K562 (cell line): ENCODE data around the gene GPC1. TPM values are rescaled to one million over a fixed set of nuclear protein-coding genes. Genes with fewer than 3 reads are reported as not detected.

Experiments
- ATAC-seq: fragments of 200-7000 bp; cut with Tn5 transposase; 3 replicates; pipeline ENCODE4 v1.9.1; 2020; ENCODE audit warnings: moderate library complexity
- BruUV-seq: library from RNA; stranded (reverse); fragments of 400-500 nt; replicated peaks from 2 replicates; lab custom pipeline; 2021; lab: Mats Ljungman, UMichigan
- CTCF ChIA-PET: fragments of 300-600 bp; formaldehyde crosslinking; extraction: SDS; loops from one replicate; lab custom pipeline; 2021; ENCODE audit warnings: low intra/inter-chr PET ratio; lab: Yijun Ruan, JAX
- POLR2A ChIA-PET: fragments of 300-600, 350-650 bp; sonication (Branson Sonifier 250); formaldehyde crosslinking; extraction: SDS; loops from one replicate; lab custom pipeline; 2021; ENCODE audit warnings: antibody characterized with exemption, inconsistent platforms; lab: Yijun Ruan, JAX
- DNase-seq, 4 experiments: peaks; one replicate each; pipeline versions ENCODE4 v3.0.0 to v3.0.0-alpha.2; 2011 to 2018; ENCODE audit warnings: low spot score in 3 of 4, mixed read lengths in 3 of 4; ENCODE audit errors: extremely low read depth in 1 of 4
- FAIRE-seq: peaks from 2 replicates; lab custom pipeline; 2011; peaks lifted over from hg19 to GRCh38; lab: Jason Lieb, UNC
- H2AFZ ChIP-seq: 2 replicates; pipeline ENCODE4 v1.6.0; 2011; ENCODE audit warnings: low read depth, low read length, control low read depth, inconsistent platforms
- H3K27ac ChIP-seq: fragments of 200-600 bp; 3 replicates; pipeline ENCODE4 v1.8.0; 2011; ENCODE audit warnings: low read depth, mild to moderate bottlenecking, control low read depth, inconsistent platforms, low read length, moderate library complexity, mixed read lengths; ENCODE audit errors: extremely low read depth
- H3K27me3 ChIP-seq, 2 experiments: fragments of 300-600 bp in 1 of 2; 2 replicates in 1 of 2; 3 replicates in 1 of 2; pipeline versions ENCODE4 v1.6.0 to v1.8.0; 2011; ENCODE audit warnings: inconsistent platforms in 2 of 2, low read length in 2 of 2, mild to moderate bottlenecking in 1 of 2, mixed read lengths in 1 of 2, moderate library complexity in 1 of 2; ENCODE audit not compliant: control insufficient read depth in 2 of 2, insufficient read depth in 2 of 2
- H3K36me3 ChIP-seq: fragments of 300-600 bp; 3 replicates; pipeline ENCODE4 v1.8.0; 2011; ENCODE audit warnings: mild to moderate bottlenecking, low read length, inconsistent platforms; ENCODE audit not compliant: control insufficient read depth, insufficient read depth
- H3K4me1 ChIP-seq, 2 experiments: fragments of 200-600 bp in 1 of 2; replicated peaks in 1 of 2; 2 replicates in 1 of 2; 3 replicates in 1 of 2; pipeline versions ENCODE4 v1.5.1 to v1.8.0; 2011; ENCODE audit warnings: inconsistent platforms in 2 of 2, low read length in 2 of 2, mild to moderate bottlenecking in 1 of 2, mixed read lengths in 1 of 2, moderate library complexity in 1 of 2; ENCODE audit not compliant: control insufficient read depth in 2 of 2, insufficient read depth in 2 of 2
- H3K4me2 ChIP-seq: 2 replicates; pipeline ENCODE4 v1.6.1; 2011; ENCODE audit warnings: low read length, control low read depth, inconsistent platforms, mixed read lengths; ENCODE audit not compliant: insufficient read depth
- H3K4me3 ChIP-seq: fragments of 200-600 bp; sonication (generic), shearing (Covaris generic); 2 replicates; pipeline ENCODE4 v1.5.1; 2016; ENCODE audit warnings: control low read depth, inconsistent platforms
- H3K79me2 ChIP-seq: fragments of 200-600 bp; 3 replicates; pipeline ENCODE4 v1.8.0; 2011; ENCODE audit warnings: low read length, inconsistent platforms; ENCODE audit not compliant: control insufficient read depth, insufficient read depth
- H3K9ac ChIP-seq, 2 experiments: 2 replicates each; pipeline versions ENCODE4 v1.6.0 to v1.6.1; 2011; ENCODE audit warnings: low read depth in 2 of 2, low read length in 2 of 2, control low read depth in 1 of 2, inconsistent platforms in 1 of 2, mild to moderate bottlenecking in 1 of 2, mixed read lengths in 1 of 2; ENCODE audit not compliant: insufficient read depth in 1 of 2
- H3K9me1 ChIP-seq: one replicate; pipeline ENCODE4 v1.6.0; 2011; ENCODE audit warnings: inconsistent platforms, mild to moderate bottlenecking, low read length, moderate library complexity; ENCODE audit not compliant: control insufficient read depth, insufficient read depth
- H3K9me3 ChIP-seq: replicated peaks from 2 replicates; pipeline ENCODE4 v1.5.1; 2011; ENCODE audit warnings: low read depth, low read length, inconsistent platforms; ENCODE audit not compliant: control insufficient read depth, insufficient read depth
- H4K20me1 ChIP-seq: replicated peaks from 2 replicates; pipeline ENCODE4 v1.6.1; 2011; ENCODE audit warnings: low read length, inconsistent platforms, mixed read lengths; ENCODE audit not compliant: control insufficient read depth, insufficient read depth
- POLR2G ChIP-seq: fragments of 200-400 bp; formaldehyde crosslinking; IDR thresholded peaks from 2 replicates; pipeline ENCODE4 v1.6.1; 2017; ENCODE audit warnings: low read depth, mild to moderate bottlenecking, antibody characterized with exemption, low read length, moderate library complexity
- SMARCB1 ChIP-seq: IDR thresholded peaks from 2 replicates; pipeline ENCODE4 v1.6.1; 2011; ENCODE audit warnings: improper control_type of control experiment, low read depth; ENCODE audit not compliant: insufficient read length
- WGBS: fragments of 100-300 bp; shearing (Covaris generic); methylation state at CpG from one replicate; pipeline ENCODE4 v1.1.6; 2016; ENCODE audit warnings: low coverage, mixed read lengths; ENCODE audit not compliant: insufficient coverage; ENCODE audit errors: missing lambda C conversion rate; 5-methylcytosine and 5-hydroxymethylcytosine counted together
- in situ Hi-C: fragments of 300-500 bp; cut with MboI; formaldehyde crosslinking; loops from 4 replicates; pipeline ENCODE4 v1.15.0; 2018; ENCODE audit warnings: inconsistent platforms, mixed read lengths
- intact Hi-C: fragments of 100-400 bp; cut with micrococcal nuclease; formaldehyde crosslinking; loops from 2 replicates; pipeline ENCODE4 v1.14.2; 2022
- polyA plus RNA-seq, 8 experiments: library from polyadenylated mRNA; depleted of rRNA in 4 of 8; stranded (reverse) in 5 of 8; unstranded in 3 of 8; fragments of >200 nt; fragmentation: Nextera tagmentation in 2 of 8; fragmentation: Illumina TruSeq in 1 of 8; extraction: Ambion mirVana in 2 of 8; extraction: Trizol in 1 of 8; gene quantifications; 2 replicates each; pipeline versions ENCODE4 v1.2.1 to v1.2.3, GENCODE V29; 2011 to 2014; ENCODE audit warnings: inconsistent platforms in 1 of 8, missing spikeins in 1 of 8
- total RNA-seq, 7 experiments: library from RNA; depleted of rRNA in 6 of 7; stranded (reverse); fragments of >200 nt in 6 of 7; fragmentation: Illumina TruSeq in 2 of 7; extraction: Trizol in 2 of 7; gene quantifications; 2 replicates each; pipeline versions ENCODE4 v1.2.1 to v1.2.3, GENCODE V29; 2011 to 2021; ENCODE audit warnings: low replicate concordance in 1 of 7
- TF ChIP-seq, protein P1 (sequence below), 3 experiments: IDR thresholded peaks in 2 of 3; conservative IDR thresholded peaks in 1 of 3; 2 replicates each; pipeline ENCODE4 v1.5.1; 2011 to 2012; ENCODE audit warnings: low read length in 3 of 3, mild to moderate bottlenecking in 3 of 3, control low read depth in 2 of 3, improper control_type of control experiment in 1 of 3, inconsistent platforms in 1 of 3, low read depth in 1 of 3, mixed read lengths in 1 of 3, moderate library complexity in 1 of 3; ENCODE audit not compliant: insufficient read depth in 2 of 3

Gene GPC1
- total and polyA plus RNA-seq, 9 of the 15 experiments (the other 6 are each of a cell fraction or from before 2014, with no cell fraction given), result 0.07 to 0.82 (median 0.14) TPM; not detected in 3

DNA sequence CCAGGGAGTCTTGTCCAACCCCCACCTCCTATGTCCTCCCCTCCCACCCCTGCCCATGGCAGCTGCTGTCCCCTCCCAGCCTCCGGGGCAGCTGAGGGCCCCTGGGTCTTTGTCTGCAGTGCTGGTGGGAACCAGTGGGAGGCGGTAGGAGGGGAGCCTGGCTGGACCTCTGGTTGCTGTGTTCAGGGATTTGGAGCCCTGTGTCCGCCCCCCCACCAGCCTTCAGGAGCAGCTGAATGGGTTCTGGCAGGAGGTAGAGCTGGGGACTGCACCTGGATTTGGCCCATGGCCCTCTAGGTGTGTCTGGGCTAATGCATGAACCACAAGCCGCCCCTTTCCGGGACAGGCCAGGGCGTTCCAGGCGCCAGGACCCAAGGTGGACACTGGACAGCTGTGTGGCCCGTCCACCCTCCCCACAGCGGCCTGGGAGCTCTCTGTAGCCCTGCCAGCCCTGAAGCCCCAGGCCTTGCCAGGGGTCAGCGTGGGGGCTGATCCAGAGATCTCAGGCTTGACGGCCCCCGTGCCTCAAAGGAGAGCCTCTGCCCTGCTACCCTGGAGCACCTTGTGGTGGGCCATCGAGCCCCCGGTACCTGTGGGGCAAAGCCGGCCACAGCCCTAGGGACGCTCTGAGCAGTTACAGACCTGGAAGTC lies 25.4 kb downstream of the GPC1 start:
- Histone ChIP-seq H3K4me3 (no peak overlapping the region), H4K20me1 (no peaks in the 10 kb centered on the region), H3K9me3 (no peaks in the 10 kb centered on the region), H3K27me3 (peaks cover 0 to 26% of the 10 kb centered on the region in 2 experiments; a peak in 3 of 5 replicates), H3K9ac (no peak overlapping the region), H3K4me1 (peaks cover 0 to 23% of the 10 kb centered on the region in 2 experiments; a peak in 2 of 5 replicates), H2AFZ (no peak overlapping the region), H3K79me2 (no peaks in the 10 kb centered on the region), H3K9me1 (no peaks in the 10 kb centered on the region), H3K4me2 (no peak overlapping the region), H3K36me3 (no peaks in the 10 kb centered on the region), H3K27ac (no peak overlapping the region)
- TF ChIP-seq POLR2G (peak; percentile 18; the same call in 1 of the 2 replicates), SMARCB1 (no peak)
- TF ChIP-seq, protein P1, sequence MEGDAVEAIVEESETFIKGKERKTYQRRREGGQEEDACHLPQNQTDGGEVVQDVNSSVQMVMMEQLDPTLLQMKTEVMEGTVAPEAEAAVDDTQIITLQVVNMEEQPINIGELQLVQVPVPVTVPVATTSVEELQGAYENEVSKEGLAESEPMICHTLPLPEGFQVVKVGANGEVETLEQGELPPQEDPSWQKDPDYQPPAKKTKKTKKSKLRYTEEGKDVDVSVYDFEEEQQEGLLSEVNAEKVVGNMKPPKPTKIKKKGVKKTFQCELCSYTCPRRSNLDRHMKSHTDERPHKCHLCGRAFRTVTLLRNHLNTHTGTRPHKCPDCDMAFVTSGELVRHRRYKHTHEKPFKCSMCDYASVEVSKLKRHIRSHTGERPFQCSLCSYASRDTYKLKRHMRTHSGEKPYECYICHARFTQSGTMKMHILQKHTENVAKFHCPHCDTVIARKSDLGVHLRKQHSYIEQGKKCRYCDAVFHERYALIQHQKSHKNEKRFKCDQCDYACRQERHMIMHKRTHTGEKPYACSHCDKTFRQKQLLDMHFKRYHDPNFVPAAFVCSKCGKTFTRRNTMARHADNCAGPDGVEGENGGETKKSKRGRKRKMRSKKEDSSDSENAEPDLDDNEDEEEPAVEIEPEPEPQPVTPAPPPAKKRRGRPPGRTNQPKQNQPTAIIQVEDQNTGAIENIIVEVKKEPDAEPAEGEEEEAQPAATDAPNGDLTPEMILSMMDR (IDR thresholded peaks at IDR 0.05 in 2 of 3, conservative IDR thresholded peaks at IDR 0.05 in 1 of 3; ENCODE audit: insufficient read depth in 2 of 3, low read depth in 1 of 3, low read length in 3 of 3), result 0 out of 6 replicates have a peak, but pooled peaks of 1 of the 3 experiments have one; percentile 15
- ChIA-PET CTCF (no interaction called here), POLR2A (interaction anchor here (0.6 kb wide), 1 partner anchor 111 kb away, joined by 3 read pairs; no protein-coding TSS in a partner anchor)
- no TSS peak for BruUV-seq
- in situ Hi-C loops (no loop called here), intact Hi-C loops (no loop called here)
- 10% methylated on average over 8 of the region's 16 CpGs for WGBS
- FAIRE-seq (no peak), DNase-seq (peak in 1 of 4 experiments; percentile 24), ATAC-seq (peak; percentile 58)
